ENCODE measurements around the gene G3BP1. TPM values are rescaled to one million over a fixed set of nuclear protein-coding genes. Genes with fewer than 3 reads are reported as not detected.

G3BP1 gene
- total RNA-seq, 2 donors from 2014 or later: 64.7 to 182 TPM

- Histone ChIP-seq H3K4me3 (no peak overlapping the region), H3K27me3 (replicated peaks; ENCODE audit: insufficient read depth) (no peaks in the 10 kb centered on the region), H3K27ac (no peak overlapping the region), H3K4me1 (ENCODE audit: control insufficient read depth in 1 of 2, low read depth in 2 of 2) (peaks cover 8 to 20% of the 10 kb centered on the region in 2 donors), H3K36me3 (no peaks in the 10 kb centered on the region), H3K9me3 (no peaks in the 10 kb centered on the region)
- DNase-seq (ENCODE audit: low spot score): no peak
- TF ChIP-seq CTCF (IDR thresholded peaks at IDR 0.05): no peak
- no peak for ATAC-seq (ENCODE audit: insufficient number of reproducible peaks, low FRiP score, low read depth)
Measured at GRCh38 chr5:151812757-151813309, 41.1 kb downstream of the G3BP1 start.

DNA sequence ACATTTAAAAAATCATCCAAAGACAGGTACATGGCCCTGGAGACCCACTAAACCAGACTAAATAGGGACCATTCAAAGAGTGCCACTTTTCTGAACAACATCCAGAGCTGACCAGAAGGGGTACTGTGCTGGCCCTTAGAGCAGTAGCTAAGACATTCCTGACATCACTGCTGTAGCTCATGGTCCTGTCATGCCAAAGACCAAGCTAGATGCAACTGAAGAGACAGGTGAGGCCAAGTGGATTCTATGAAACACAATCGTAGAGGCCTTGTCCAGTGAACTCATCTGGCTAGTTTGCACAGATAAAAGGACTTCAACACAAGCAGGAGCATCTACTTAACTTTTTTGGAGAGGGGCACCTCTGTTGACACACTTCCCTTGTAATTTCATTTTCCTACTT lies 43.3 kb downstream of the G3BP1 start:
- Histone ChIP-seq H3K27ac (no peak overlapping the region), H3K36me3 (no peaks in the 10 kb centered on the region)
- TF ChIP-seq CTCF (IDR thresholded peaks at IDR 0.05): no peak

GRCh38 chr5:151819830-151820229 lies 48.1 kb downstream of the G3BP1 start:
- Histone ChIP-seq H3K9me3 (no peaks in the 10 kb centered on the region), H3K4me1 (ENCODE audit: control insufficient read depth in 1 of 2, low read depth in 2 of 2) (no peaks in the 10 kb centered on the region), H3K27me3 (replicated peaks; ENCODE audit: insufficient read depth) (no peaks in the 10 kb centered on the region), H3K36me3 (no peaks in the 10 kb centered on the region), H3K4me3 (no peak overlapping the region), H3K27ac (no peak overlapping the region)
- DNase-seq (ENCODE audit: low spot score) (no peak), ATAC-seq (ENCODE audit: insufficient number of reproducible peaks, low FRiP score, low read depth) (no peak)
- no peak for TF ChIP-seq CTCF (IDR thresholded peaks at IDR 0.05)

More for the DNA sequence above, 43.3 kb downstream of the G3BP1 start:
- ATAC-seq (ENCODE audit: insufficient number of reproducible peaks, low FRiP score, low read depth) (no peak), DNase-seq (ENCODE audit: low spot score) (no peak)
- peaks cover 8 to 20% of the 10 kb centered on the region in 2 donors for H3K4me1 ChIP-seq (ENCODE audit: control insufficient read depth in 1 of 2, low read depth in 2 of 2)
- H3K4me3 ChIP-seq: no peak overlapping the region
- no peaks in the 10 kb centered on the region for H3K9me3 ChIP-seq
- H3K27me3 ChIP-seq (replicated peaks; ENCODE audit: insufficient read depth): no peaks in the 10 kb centered on the region

DNA sequence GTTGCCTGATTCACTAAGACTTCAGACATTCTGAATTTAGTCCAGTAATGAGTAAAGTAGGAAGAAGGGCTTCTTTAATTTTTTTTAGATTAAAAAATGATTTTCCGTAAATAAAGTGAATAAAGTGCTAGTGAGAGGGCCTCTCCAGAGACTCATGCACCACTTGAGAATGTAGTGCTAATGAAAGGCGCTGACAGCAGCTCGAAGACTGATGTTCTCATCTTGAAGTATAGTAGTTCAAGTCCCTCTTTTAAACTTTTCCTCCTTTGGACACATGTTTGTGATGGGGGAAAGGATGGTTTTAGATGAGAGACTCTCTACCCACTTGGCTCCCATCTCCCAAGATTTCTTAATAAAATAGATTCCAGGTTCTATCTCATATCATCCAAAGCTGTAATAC lies 48.5 kb downstream of the G3BP1 start:
- Histone ChIP-seq H3K4me1 (ENCODE audit: control insufficient read depth in 1 of 2, low read depth in 2 of 2) (no peaks in the 10 kb centered on the region), H3K4me3 (no peak overlapping the region), H3K36me3 (no peaks in the 10 kb centered on the region), H3K27me3 (replicated peaks; ENCODE audit: insufficient read depth) (no peaks in the 10 kb centered on the region), H3K27ac (no peak overlapping the region), H3K9me3 (no peaks in the 10 kb centered on the region)
- DNase-seq (ENCODE audit: low spot score) (no peak), ATAC-seq (ENCODE audit: insufficient number of reproducible peaks, low FRiP score, low read depth) (no peak)
- TF ChIP-seq CTCF (IDR thresholded peaks at IDR 0.05): no peak

- Histone ChIP-seq H3K4me1 (ENCODE audit: control insufficient read depth in 1 of 2, low read depth in 2 of 2) (no peaks in the 10 kb centered on the region), H3K9me3 (no peaks in the 10 kb centered on the region), H3K36me3 (no peaks in the 10 kb centered on the region), H3K4me3 (no peak overlapping the region), H3K27me3 (replicated peaks; ENCODE audit: insufficient read depth) (no peaks in the 10 kb centered on the region), H3K27ac (no peak overlapping the region)
- DNase-seq (ENCODE audit: low spot score) (no peak), ATAC-seq (ENCODE audit: insufficient number of reproducible peaks, low FRiP score, low read depth) (no peak)
- TF ChIP-seq CTCF (IDR thresholded peaks at IDR 0.05): no peak
Measured at GRCh38 chr5:151820903-151821302, 49.1 kb downstream of the G3BP1 start.

Data from thoracic aorta (tissue), 2 donors.